SH-SY5Y (cell line): ENCODE results near the gene DUSP14.

Source experiments
- GATA2 ChIP-seq: IDR thresholded peaks from 2 replicates; pipeline ENCODE4 v1.6.1; 2011; ENCODE audit warnings: mild to moderate bottlenecking, low read depth, low read length
- GATA3 ChIP-seq: IDR thresholded peaks from 2 replicates; pipeline ENCODE4 v1.6.1; 2011; ENCODE audit warnings: low read depth, mild to moderate bottlenecking, low read length, moderate library complexity

DNA sequence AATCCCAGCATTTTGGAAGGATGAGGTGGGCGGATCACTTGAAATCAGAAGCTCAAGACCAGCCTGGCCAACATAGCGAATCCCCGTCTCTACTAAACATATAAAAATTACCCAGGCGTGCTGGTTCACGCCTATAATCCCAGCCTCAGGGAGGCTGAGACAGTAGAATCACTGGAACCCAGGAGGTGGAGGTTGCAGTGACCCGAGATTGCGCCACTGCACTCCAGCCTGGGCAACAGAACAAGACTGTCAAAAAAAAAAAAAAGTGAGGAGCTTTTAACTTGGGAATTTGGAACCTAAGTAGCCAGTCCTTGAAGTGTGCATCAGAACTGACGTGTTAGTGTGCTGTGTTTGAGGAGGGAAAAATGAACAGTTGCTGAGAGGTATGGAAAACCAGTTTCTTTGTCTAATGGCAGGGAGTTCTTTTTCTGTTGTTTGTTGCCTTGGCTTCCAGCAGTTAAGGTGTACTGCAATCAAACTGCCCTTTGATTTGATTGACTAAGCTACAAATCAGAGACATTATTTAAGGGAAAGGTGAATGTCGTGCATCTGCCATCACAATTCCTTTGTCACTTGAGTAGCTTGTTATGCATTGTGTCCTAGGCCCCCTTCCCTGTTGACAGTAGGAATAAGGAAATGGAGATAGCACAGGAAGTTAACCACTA is 8.6 kb upstream of the DUSP14 start:
- TF ChIP-seq GATA3 (no peak), GATA2 (no peak)
